Breast epithelium (tissue), 4 donors: ENCODE data around the gene SLC17A2. TPM values are rescaled to one million over a fixed set of nuclear protein-coding genes. Genes with fewer than 3 reads are reported as not detected.

Experiments
- DNase-seq, 2 donors: peaks; one replicate each; pipeline ENCODE4 v3.0.0-alpha.2; 2019; ENCODE audit warnings: low spot score in 2 of 2
- H3K27ac ChIP-seq, 2 donors: fragments of 200-600 bp; sonication (generic) in 1 of 2; one replicate each; pipeline ENCODE4 v1.5.1; 2016 to 2019; ENCODE audit warnings: mild to moderate bottlenecking in 1 of 2
- H3K27me3 ChIP-seq, 2 donors: fragments of 200-600 bp; sonication (generic) in 1 of 2; one replicate each; pipeline versions ENCODE4 v1.5.1 to v1.6.0; 2017 to 2019; ENCODE audit warnings: control low read depth in 1 of 2, mild to moderate bottlenecking in 1 of 2
- H3K36me3 ChIP-seq: fragments of 200-600 bp; one replicate; pipeline ENCODE4 v1.5.1; 2019
- H3K4me1 ChIP-seq, 2 donors: fragments of 200-600 bp; sonication (generic); one replicate each; pipeline ENCODE4 v1.5.1; 2016 to 2019; ENCODE audit warnings: control low read depth in 1 of 2
- H3K4me3 ChIP-seq, 3 donors: fragments of 200-600 bp; sonication (generic); 1 replicate in 2 of 3; 2 replicates in 1 of 3; pipeline ENCODE4 v1.5.1; 2016 to 2019; ENCODE audit warnings: mild to moderate bottlenecking in 3 of 3, moderate library complexity in 2 of 3
- H3K9me3 ChIP-seq, 2 donors: fragments of 200-600 bp; sonication (generic) in 1 of 2; one replicate each; pipeline ENCODE4 v1.5.1; 2016 to 2019; ENCODE audit warnings: control low read depth in 1 of 2
- POLR2A ChIP-seq: fragments of 450-650 bp; IDR thresholded peaks from one replicate; pipeline ENCODE4 v1.6.1; 2016; ENCODE audit warnings: antibody characterized with exemption, mild to moderate bottlenecking, moderate library complexity
- POLR2AphosphoS5 ChIP-seq, 3 donors: sonication (generic); formaldehyde crosslinking; IDR thresholded peaks; one replicate each; pipeline ENCODE4 v1.6.1; 2017; ENCODE audit warnings: antibody characterized with exemption in 3 of 3
- intact Hi-C: fragments of 100-400 bp; cut with DNase I; formaldehyde crosslinking; loops from one replicate; pipeline ENCODE4 v1.15.1; 2023; ENCODE audit warnings: low total_unique reads
- total RNA-seq, 3 donors: library from RNA; depleted of rRNA; stranded (reverse); fragments of >200 nt; gene quantifications; one replicate each; pipeline ENCODE4 v1.1.0, GENCODE V29; 2016
- TF ChIP-seq, protein P1 (sequence below), 3 donors: fragments of 450-650 bp; IDR thresholded peaks; one replicate each; pipeline ENCODE4 v1.5.1; 2016 to 2017; ENCODE audit warnings: antibody characterized with exemption in 3 of 3, mild to moderate bottlenecking in 3 of 3, moderate library complexity in 3 of 3

The SLC17A2 gene
- total RNA-seq, 3 donors from 2014 or later: not detected

DNA sequence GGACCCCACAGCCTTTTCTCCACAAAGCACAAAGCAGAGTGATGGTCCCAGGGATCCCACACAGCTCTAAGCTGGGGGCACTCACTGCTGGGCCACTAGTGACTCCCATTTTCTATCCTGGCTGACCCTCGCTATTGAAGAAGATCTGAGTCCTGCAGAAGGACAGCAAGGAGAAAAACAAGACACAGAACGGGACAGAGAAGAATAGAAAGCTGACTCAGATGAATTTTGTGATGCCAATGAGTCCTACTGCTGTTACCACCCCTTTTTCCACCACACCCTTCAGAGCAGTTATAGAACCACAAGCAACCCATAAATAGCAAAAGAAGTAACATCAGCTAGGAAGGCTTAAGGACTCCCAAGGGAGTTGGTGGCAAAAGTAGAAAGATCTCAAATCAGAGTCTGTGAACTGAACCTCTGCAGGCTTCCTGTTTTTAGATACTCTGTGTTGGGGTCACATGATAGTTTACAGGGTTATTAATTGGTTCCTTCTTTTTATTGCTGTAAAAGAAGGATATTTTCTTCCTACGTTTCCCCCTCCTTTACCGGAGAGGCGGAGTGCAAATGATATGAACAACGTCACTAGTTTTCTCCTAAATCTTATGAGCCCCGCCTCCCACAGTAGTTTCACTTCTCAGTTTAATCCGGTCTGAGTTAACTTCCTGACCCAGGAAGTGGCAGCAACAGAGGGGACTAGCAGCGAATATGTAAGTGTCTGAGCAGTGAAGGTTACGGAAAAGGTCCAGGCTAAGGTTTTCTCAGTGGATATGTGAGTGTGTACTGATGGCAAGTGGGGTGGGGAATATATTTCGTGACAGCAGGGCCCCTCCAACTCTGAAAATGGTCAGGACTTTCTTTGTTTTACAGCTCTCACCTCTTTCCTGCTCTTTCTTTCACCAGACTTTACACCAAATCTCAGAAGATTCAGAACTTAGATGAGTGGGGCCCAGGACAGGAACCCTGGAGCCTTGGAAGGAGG is 31.9 kb upstream of the SLC17A2 start, which contains the start of gene TRIM38:
TSS of gene TRIM38 (plus strand) at position 654 of the 979 bp plus-strand sequence. CDS start 3,721 bp downstream, outside the sequence.
- H3K27ac ChIP-seq: peak within 1 kb of the TSS; percentile 94 to 97
- no peaks in the 10 kb centered on the region for H3K36me3 ChIP-seq
- peaks cover 5 to 19% of the 10 kb centered on the region in 2 donors for H3K9me3 ChIP-seq
- TF ChIP-seq POLR2AphosphoS5 (IDR thresholded peaks at IDR 0.05): peak in 2 of 3 donors; percentile 86 to 96
- TF ChIP-seq POLR2A: peak; percentile 85
- TF ChIP-seq, protein P1, sequence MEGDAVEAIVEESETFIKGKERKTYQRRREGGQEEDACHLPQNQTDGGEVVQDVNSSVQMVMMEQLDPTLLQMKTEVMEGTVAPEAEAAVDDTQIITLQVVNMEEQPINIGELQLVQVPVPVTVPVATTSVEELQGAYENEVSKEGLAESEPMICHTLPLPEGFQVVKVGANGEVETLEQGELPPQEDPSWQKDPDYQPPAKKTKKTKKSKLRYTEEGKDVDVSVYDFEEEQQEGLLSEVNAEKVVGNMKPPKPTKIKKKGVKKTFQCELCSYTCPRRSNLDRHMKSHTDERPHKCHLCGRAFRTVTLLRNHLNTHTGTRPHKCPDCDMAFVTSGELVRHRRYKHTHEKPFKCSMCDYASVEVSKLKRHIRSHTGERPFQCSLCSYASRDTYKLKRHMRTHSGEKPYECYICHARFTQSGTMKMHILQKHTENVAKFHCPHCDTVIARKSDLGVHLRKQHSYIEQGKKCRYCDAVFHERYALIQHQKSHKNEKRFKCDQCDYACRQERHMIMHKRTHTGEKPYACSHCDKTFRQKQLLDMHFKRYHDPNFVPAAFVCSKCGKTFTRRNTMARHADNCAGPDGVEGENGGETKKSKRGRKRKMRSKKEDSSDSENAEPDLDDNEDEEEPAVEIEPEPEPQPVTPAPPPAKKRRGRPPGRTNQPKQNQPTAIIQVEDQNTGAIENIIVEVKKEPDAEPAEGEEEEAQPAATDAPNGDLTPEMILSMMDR (IDR thresholded peaks at IDR 0.05): no peak
- peaks cover 0 to 5% of the 10 kb centered on the region in 2 donors for H3K4me1 ChIP-seq
- DNase-seq: peak; percentile 54 to 71
- H3K4me3 ChIP-seq: peak within 1 kb of the TSS; percentile 55 to 80 (median 57)
- no peaks in the 10 kb centered on the region for H3K27me3 ChIP-seq
- intact Hi-C loops: no loop called here

DNA sequence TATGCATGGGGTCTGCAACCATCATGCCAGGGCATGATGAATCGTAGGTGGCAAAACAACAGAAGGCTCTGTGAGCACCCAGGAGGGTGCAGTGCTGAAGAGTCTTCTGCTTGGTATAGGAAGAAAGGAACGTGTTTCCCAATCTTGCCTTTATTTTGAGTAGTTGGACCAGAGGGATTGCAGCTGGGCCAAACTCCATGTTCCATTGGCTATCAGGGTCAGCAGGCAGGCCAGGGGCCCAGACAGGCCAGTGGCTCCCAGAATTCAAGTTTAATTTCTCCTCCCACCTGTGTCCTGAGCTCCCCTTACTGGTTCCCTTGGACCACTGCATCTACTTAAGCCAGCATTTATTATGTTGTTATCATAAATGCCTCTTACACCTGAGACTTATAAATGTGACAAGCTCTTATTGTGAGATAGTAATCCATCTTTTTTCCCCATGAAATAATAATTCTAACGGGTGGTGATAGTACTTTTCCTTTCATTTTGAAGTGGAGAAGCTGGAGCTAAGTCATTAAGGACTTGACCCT is 31.2 kb upstream of the SLC17A2 start:
- intact Hi-C loops: no loop called here
- DNase-seq: no peak
- Histone ChIP-seq H3K27ac (peak overlapping the region; percentile 94 to 97), H3K27me3 (no peaks in the 10 kb centered on the region), H3K4me3 (peak overlapping the region; percentile 55 to 80 (median 57)), H3K36me3 (no peaks in the 10 kb centered on the region), H3K4me1 (peaks cover 0 to 5% of the 10 kb centered on the region in 2 donors), H3K9me3 (peaks cover 5 to 19% of the 10 kb centered on the region in 2 donors)
- TF ChIP-seq POLR2A (no peak), POLR2AphosphoS5 (IDR thresholded peaks at IDR 0.05) (no peak)
- TF ChIP-seq, protein P1 (IDR thresholded peaks at IDR 0.05): no peak

GRCh38 chr6:25960734-25961133 is 30.2 kb upstream of the SLC17A2 start:
- Histone ChIP-seq H3K9me3 (peaks cover 5 to 19% of the 10 kb centered on the region in 2 donors), H3K36me3 (no peaks in the 10 kb centered on the region), H3K4me3 (no peak overlapping the region), H3K27ac (no peak overlapping the region), H3K4me1 (peaks cover 0 to 5% of the 10 kb centered on the region in 2 donors), H3K27me3 (no peaks in the 10 kb centered on the region)
- intact Hi-C loops: no loop called here
- no peak for DNase-seq
- TF ChIP-seq POLR2AphosphoS5 (IDR thresholded peaks at IDR 0.05) (no peak), POLR2A (no peak)
- TF ChIP-seq, protein P1 (IDR thresholded peaks at IDR 0.05): no peak

DNA sequence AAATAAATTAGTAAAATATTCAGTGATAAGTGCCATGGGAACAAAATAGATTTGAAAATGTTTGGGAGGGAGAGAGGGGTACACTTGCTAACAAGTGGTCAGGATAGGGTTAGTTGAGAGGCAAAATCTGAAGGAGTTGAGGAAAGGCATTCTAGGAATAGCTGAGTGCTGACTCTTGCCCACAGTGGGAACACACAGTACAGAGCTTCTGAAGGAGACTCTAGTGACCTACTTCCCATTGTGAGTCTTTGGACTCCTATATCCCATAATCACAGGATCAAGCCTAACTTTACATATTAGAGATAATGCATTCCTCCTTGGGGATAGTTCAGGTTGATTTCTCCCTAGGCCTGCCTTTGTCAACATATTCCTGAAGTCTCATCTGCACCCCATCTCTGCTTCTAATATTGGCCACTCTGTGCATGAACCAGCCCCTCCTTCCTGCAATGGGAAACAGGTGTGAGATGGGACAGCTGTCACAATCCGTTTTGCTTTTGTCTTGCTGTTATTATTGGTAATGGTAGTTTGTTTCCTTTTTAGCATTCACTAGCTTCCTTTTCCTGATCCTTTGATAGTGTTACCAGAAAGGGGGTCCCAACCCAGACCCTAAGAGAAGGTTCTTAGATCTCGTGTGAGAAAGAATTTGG is 29.5 kb upstream of the SLC17A2 start:
- Histone ChIP-seq H3K4me3 (peak overlapping the region in 1 of 3 donors; percentile 5), H3K27ac (no peak overlapping the region), H3K27me3 (no peaks in the 10 kb centered on the region), H3K9me3 (peaks cover 5 to 19% of the 10 kb centered on the region in 2 donors), H3K4me1 (peaks cover 0 to 5% of the 10 kb centered on the region in 2 donors), H3K36me3 (no peaks in the 10 kb centered on the region)
- intact Hi-C loops: no loop called here
- no peak for TF ChIP-seq POLR2A
- no peak for TF ChIP-seq POLR2AphosphoS5 (IDR thresholded peaks at IDR 0.05)
- TF ChIP-seq, protein P1 (IDR thresholded peaks at IDR 0.05): no peak
- no peak for DNase-seq
